GM18508 (cell line): ENCODE results near the gene GALNT7.
"Not testable (repeated sequence)": the region's sequence is repeated elsewhere in the genome, so short reads cannot be mapped to it uniquely, and the experiment has no call there.

ENCODE experiments used
- ATAC-seq: cut with Tn5 transposase; IDR thresholded peaks from one replicate; pipeline ENCODE4 v1.9.1; 2021; ENCODE audit warnings: moderate number of reproducible peaks; ENCODE audit not compliant: insufficient read depth, unreplicated experiment

GALNT7 gene

GRCh38 chr4:173191623-173192041, 23.0 kb downstream of the GALNT7 start:
- no peak for ATAC-seq

DNA sequence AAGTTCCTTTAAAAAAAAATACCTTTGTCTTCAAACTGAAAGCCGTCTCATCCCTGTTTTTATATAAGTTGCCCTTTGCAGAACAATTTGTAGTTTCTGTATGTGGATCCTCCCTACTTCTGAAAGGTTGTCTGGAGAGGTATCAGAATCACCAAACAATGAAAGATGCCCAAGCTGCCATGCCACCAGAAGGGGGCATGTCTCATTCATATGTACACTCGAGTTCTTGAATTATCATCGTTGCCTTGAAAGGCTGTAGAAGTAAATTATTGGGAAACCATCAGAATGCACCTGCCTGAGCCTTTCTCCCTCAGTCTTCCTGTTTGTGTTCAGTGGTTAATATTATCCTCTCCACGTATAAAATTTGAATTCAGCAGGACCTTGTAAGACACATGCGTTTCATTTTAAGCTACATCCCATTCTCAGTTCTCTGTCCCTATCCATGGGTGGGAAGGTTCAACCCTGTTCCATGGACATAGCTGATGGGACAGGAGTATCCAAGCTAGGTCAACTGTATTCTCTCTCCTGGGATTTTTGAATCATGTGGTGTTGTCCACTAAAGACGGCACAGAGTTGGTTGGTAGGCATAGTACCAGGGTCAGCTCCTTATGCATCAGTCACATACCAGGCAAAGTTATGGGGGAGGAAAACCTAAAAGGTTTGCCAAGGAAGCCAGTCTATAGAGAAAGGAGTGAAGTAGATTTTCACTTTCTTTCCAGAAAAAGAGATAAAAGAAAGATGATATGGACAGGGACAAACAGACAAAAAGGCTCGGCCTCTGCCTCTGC, 24.0 kb downstream of the GALNT7 start:
- ATAC-seq = no peak

DNA sequence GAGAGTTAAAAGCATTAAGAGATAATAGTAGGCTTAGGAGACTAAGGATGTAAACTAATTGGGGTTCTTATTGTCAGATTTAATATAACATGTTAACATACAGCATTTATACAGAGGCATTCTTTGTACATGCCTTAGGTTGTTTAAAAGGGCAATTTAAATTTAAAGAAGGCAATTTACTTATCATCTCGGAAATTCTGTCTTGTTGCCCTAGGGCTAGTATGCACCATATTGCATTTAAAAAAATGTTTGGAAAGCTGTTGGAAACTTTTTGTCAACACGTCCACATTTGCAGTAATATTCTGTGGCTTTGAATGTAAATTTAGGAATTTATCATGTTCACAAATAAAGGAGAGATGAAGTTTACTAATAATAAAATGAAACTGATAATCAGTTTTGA, 25.5 kb downstream of the GALNT7 start:
- no peak for ATAC-seq

DNA sequence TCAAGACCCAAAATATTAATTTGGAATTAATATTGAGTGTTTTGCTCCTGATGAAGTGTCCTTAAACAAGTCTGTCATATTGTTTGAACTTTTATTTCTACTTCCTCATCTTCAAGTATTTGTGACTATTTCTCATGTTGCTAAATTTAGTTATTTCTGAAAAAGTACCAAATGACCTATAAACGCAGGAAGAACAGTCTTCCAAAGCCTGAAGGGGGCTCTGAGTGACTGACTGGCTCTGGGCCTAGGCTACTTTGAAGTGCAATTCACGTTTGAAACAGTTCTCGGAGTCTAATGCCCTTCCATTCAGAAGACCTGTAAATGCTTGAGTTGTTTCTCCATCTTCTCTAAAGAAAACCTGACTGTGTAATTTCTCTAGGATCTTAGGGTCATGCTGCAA, 26.5 kb downstream of the GALNT7 start:
- no peak for ATAC-seq

- ATAC-seq = no peak
These were observed 30.9 kb downstream of the GALNT7 start for GRCh38 chr4:173199553-173199952.

DNA sequence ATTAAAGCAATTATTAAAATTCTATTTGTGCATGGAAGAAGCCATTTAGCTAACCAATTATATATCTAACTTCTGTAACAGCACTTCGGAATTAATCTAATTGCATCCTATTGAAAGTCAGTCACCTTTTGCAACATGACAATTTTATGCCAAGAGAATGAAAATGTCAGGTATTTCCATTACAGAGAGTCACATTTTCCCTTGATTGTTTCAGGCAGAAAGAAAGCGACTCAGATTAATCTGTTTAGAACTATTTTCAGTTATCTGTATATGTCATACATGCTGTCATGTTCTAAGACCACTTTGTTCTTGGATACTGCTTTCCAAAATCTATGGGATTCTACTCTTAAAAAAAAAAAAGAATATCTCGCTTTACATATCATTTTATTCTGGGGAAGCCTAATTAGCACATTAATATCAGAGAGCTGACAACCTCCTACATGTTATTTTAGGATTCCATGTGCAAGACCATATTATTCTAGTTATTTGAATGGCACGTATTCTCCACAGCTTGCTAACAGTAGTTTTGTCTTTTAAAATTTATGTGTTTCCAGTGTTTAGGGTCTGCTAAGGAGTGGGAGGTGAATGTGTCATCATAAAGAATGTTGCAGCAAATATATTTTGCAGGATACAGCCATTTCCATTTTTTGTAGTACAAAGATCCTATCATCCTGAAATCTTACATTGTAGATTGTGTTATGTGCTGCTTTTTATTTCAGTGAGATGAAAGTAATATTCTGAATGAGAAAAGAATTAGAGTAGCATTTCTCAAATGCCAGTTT, 31.7 kb downstream of the GALNT7 start:
- no peak for ATAC-seq

- no peak for ATAC-seq
These were observed 33.8 kb downstream of the GALNT7 start for GRCh38 chr4:173202395-173202794.

DNA sequence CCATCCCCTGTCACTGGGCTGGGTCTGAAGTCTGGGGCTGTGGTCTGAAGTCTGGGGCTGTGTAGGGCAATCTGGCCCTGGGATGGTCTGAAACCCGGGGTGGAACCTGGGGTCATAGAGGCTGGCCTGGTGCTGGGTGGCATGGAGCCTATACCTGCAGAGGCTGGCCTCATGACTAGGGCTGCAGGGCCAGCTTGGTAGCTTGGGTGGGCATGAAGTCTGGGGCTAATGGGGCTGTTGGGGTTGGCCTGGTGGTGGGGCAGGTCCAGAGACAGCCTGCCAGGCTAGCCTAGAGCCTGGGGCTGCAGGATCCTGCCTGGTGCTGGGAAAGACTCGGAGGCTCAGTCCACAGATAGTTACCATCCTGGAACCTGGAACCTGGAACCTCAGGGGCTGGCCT, 37.0 kb downstream of the GALNT7 start:
- no peak for ATAC-seq

GRCh38 chr4:173208420-173208819, 39.8 kb downstream of the GALNT7 start:
- ATAC-seq = no peak

GRCh38 chr4:173211222-173211621, 42.6 kb downstream of the GALNT7 start:
- no peak for ATAC-seq

GRCh38 chr4:173211838-173212237, 43.2 kb downstream of the GALNT7 start:
- ATAC-seq = no peak

DNA sequence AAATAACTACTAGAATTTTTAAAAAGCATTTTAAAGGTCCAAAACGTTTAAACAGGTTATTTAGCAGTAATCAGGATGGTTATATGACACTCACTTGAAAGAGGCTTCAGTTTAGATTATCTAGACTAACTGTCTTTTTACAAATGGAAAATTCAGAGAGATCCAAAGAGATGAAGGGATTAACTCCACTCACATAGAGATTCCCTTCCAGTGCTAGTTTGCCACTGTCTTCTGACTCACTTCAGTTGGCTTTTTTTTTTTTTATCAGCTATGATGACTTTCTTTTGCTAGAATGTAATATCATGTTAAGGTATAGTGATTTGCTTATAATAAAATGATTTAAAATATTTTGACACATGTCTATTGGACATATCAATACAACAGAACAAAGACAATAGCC, 43.8 kb downstream of the GALNT7 start:
- ATAC-seq = no peak

- ATAC-seq = no peak
These were observed 44.7 kb downstream of the GALNT7 start for GRCh38 chr4:173213296-173213695.

DNA sequence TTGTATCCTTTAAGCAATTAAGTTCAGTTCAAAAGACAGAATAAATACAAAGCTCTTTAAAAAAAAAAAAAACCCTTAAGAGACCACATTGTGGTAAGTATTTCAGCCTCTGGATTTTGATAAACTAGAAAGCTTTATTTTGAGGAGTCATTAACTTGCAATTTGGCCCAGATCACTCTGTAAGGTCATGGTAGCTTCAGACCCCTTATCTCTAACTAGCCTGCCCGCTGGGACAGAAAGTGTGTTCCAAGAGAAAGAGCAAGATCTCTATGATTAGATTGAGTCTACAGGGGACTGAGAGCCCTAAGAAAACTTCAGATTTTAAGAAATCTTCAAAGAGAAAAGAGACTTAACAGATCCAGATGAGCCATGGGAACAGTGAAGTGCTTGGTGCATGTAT, 45.6 kb downstream of the GALNT7 start:
- ATAC-seq = no peak

DNA sequence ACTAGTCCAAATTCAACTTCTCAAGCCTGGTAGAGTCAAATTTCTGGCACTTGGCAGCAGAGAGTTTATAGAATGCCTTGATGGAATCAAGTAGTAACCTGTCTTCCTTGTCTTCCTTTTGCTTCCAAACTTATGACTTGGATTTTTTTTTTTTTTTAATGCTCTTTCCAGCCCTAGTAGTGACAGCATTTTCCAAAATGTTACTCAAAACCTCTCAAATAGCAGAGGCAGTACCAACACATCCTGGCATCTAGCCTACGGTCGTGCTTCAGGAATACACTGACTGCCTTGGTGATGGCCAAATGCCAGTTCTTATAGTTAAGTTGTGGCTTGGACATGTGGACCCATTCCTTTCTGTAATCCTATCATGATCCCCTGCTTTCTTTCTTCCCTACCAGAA, 46.0 kb downstream of the GALNT7 start:
- ATAC-seq = no peak

DNA sequence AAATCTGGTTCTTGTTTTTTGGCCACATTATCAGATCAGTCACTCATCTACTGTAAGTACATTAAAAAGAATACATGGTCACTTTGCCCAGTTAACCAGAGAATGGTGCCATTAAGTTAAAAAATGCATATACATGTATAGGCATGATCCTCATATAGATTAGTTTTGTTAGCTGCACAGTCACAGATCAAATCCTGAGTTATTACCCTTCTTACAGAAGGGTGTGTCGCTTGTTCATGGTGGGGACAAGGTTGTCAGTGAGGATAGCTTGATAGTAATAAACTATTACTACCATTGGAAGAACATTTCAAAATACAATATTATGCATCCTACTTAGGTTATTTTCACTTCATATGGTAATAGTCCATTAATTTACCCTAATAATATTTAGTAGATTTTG, 48.5 kb downstream of the GALNT7 start:
- ATAC-seq = no peak

GRCh38 chr4:173217727-173218126, 49.1 kb downstream of the GALNT7 start:
- ATAC-seq = no peak

DNA sequence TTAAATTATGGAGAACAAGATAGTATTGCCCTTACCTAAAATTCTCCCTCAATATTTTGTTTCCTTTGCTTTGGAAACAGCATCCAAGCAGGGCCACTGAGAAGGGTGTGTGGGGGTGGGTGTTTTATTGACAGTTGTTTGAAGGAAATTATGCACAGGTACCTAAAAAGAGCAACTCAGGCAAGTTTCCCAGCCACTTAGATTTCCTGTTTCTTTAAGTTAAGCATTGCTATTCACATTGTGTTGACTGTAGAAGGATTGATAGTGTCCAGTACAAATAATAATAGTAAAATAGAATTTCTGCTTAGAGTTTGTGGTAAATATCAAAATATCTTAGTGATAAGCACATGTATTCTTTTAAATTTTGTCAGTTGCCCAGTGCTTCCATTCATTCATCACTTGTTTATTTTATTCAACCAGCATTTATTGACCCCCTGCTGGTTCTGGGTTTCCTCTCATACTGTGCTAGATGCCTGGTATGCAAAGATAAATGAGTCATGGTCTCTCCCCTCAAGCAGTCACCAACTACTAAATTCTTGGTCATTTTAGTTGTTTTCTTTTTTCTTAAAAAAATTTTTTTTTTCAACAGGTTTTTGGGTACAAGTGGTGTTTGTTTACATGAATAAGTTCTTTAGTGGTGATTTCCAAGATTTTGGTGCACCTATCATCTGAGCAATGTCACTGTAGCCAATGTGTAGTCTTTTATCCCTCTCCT, 50.0 kb downstream of the GALNT7 start:
- ATAC-seq = no peak

GRCh38 chr4:173219126-173219437, 50.5 kb downstream of the GALNT7 start:
- ATAC-seq = not testable (repeated sequence)

GRCh38 chr4:173223743-173224142, 55.1 kb downstream of the GALNT7 start:
- ATAC-seq = no peak

GRCh38 chr4:173226401-173226888, 57.8 kb downstream of the GALNT7 start:
- ATAC-seq = no peak
